WTC11 (cell line): Measurements from ENCODE around the gene TXNDC2. TPM values are rescaled to one million over a fixed set of nuclear protein-coding genes. Genes with fewer than 3 reads are reported as not detected.

Source experiments
- ATAC-seq: fragments of 200-7000 bp; cut with Tn5 transposase; 2 replicates; pipeline ENCODE4 v1.10.0; 2021; ENCODE audit warnings: mild to moderate bottlenecking, moderate library complexity
- CTCF ChIA-PET: fragments of 300-600 bp; sonication (Branson Sonifier 250); formaldehyde crosslinking; loops from one replicate; lab custom pipeline; 2021; ENCODE audit warnings: antibody characterized with exemption; lab: Charles Lee
- POLR2A ChIA-PET: fragments of 350-600 bp; sonication (Branson Sonifier 250); formaldehyde crosslinking; loops from one replicate; lab custom pipeline; 2021; ENCODE audit warnings: antibody characterized with exemption; lab: Charles Lee
- DNase-seq: peaks from one replicate; pipeline ENCODE4 v3.0.0; 2021; ENCODE audit warnings: low spot score
- H3K27ac Mint-ChIP-seq: 2 replicates; pipeline ENCODE4 v1.8.0; 2021; ENCODE audit warnings: mixed read lengths
- H3K27me3 Mint-ChIP-seq: 2 replicates; pipeline ENCODE4 v1.8.0; 2021; ENCODE audit warnings: low read depth, mild to moderate bottlenecking, moderate library complexity, mixed read lengths
- H3K36me3 Mint-ChIP-seq: 2 replicates; pipeline ENCODE4 v1.8.0; 2021; ENCODE audit warnings: mixed read lengths
- H3K4me1 Mint-ChIP-seq: 2 replicates; pipeline ENCODE4 v1.8.0; 2022; ENCODE audit warnings: mixed read lengths
- H3K4me3 Mint-ChIP-seq: 2 replicates; pipeline ENCODE4 v1.8.0; 2021; ENCODE audit warnings: mild to moderate bottlenecking, moderate library complexity, mixed read lengths
- H3K9me3 Mint-ChIP-seq: 2 replicates; pipeline ENCODE4 v1.8.0; 2021; ENCODE audit warnings: mixed read lengths
- ERG ChIP-seq: fragments of 250-450 bp; sonication (Bioruptor Pico); IDR thresholded peaks from 2 replicates; pipeline ENCODE4 v1.8.0; 2021; ENCODE audit warnings: mild to moderate bottlenecking
- ETV6 ChIP-seq: sonication (generic); formaldehyde crosslinking; IDR thresholded peaks from 2 replicates; pipeline ENCODE4 v1.8.1; 2022; ENCODE audit warnings: mild to moderate bottlenecking, missing genetic modification reagents
- FOXP1 ChIP-seq: sonication (generic); formaldehyde crosslinking; IDR thresholded peaks from 2 replicates; pipeline ENCODE4 v1.8.0; 2022; ENCODE audit warnings: missing genetic modification reagents, mild to moderate bottlenecking, moderate library complexity, borderline replicate concordance
- GABPB1 ChIP-seq: sonication (generic); formaldehyde crosslinking; IDR thresholded peaks from 2 replicates; pipeline ENCODE4 v1.8.1; 2023; ENCODE audit warnings: mild to moderate bottlenecking, missing genetic modification reagents
- GRHL2 ChIP-seq: fragments of 250-450 bp; sonication (Bioruptor Pico); IDR thresholded peaks from 2 replicates; pipeline ENCODE4 v1.8.0; 2022; ENCODE audit warnings: mild to moderate bottlenecking, moderate library complexity; ENCODE audit not compliant: insufficient replicate concordance, severe bottlenecking
- HMGA2 ChIP-seq: fragments of 250-450 bp; sonication (Bioruptor Pico); IDR thresholded peaks from 2 replicates; pipeline ENCODE4 v1.4.0; 2021; ENCODE audit warnings: mild to moderate bottlenecking, moderate library complexity
- IRF2 ChIP-seq: sonication (generic); formaldehyde crosslinking; IDR thresholded peaks from 2 replicates; pipeline ENCODE4 v1.8.0; 2022; ENCODE audit warnings: low read depth, missing genetic modification reagents, borderline replicate concordance
- JAZF1 ChIP-seq: fragments of 250-450 bp; sonication (Bioruptor Pico); IDR thresholded peaks from 2 replicates; pipeline ENCODE4 v1.9.0; 2021; ENCODE audit warnings: moderate library complexity, mild to moderate bottlenecking, inconsistent platforms
- NFE2L1 ChIP-seq: sonication (generic); formaldehyde crosslinking; IDR thresholded peaks from 2 replicates; pipeline ENCODE4 v1.8.1; 2023; ENCODE audit warnings: missing genetic modification reagents
- NR2C2 ChIP-seq: sonication (generic); formaldehyde crosslinking; IDR thresholded peaks from 2 replicates; pipeline ENCODE4 v1.8.0; 2022; ENCODE audit warnings: mild to moderate bottlenecking, missing genetic modification reagents
- NR3C1 ChIP-seq: sonication (generic); formaldehyde crosslinking; conservative IDR thresholded peaks from 2 replicates; pipeline ENCODE4 v1.8.1; 2023; ENCODE audit warnings: low read depth, mild to moderate bottlenecking, missing genetic modification reagents
- PRRX2 ChIP-seq: fragments of 250-450 bp; sonication (Bioruptor Pico); IDR thresholded peaks from 2 replicates; pipeline ENCODE4 v1.8.0; 2021; ENCODE audit warnings: mild to moderate bottlenecking
- SMAD4 ChIP-seq: sonication (generic); formaldehyde crosslinking; IDR thresholded peaks from 2 replicates; pipeline ENCODE4 v1.8.0; 2022; ENCODE audit warnings: mild to moderate bottlenecking, missing genetic modification reagents
- SP1 ChIP-seq: sonication (generic); formaldehyde crosslinking; conservative IDR thresholded peaks from 2 replicates; pipeline ENCODE4 v1.8.1; 2022; ENCODE audit warnings: missing genetic modification reagents
- TEAD1 ChIP-seq: sonication (generic); formaldehyde crosslinking; IDR thresholded peaks from 2 replicates; pipeline ENCODE4 v1.8.0; 2022; ENCODE audit warnings: mild to moderate bottlenecking, missing genetic modification reagents
- TP53 ChIP-seq: sonication (generic); formaldehyde crosslinking; IDR thresholded peaks from 2 replicates; pipeline ENCODE4 v1.8.1; 2023; ENCODE audit warnings: mild to moderate bottlenecking, missing genetic modification reagents
- ZBTB21 ChIP-seq: sonication (generic); formaldehyde crosslinking; IDR thresholded peaks from 2 replicates; pipeline ENCODE4 v1.8.1; 2023; ENCODE audit warnings: mild to moderate bottlenecking, missing genetic modification reagents, borderline replicate concordance
- ZNF121 ChIP-seq: sonication (generic); formaldehyde crosslinking; IDR thresholded peaks from 2 replicates; pipeline ENCODE4 v1.8.0; 2023; ENCODE audit warnings: missing genetic modification reagents
- ZNF232 ChIP-seq: sonication (generic); formaldehyde crosslinking; IDR thresholded peaks from 2 replicates; pipeline ENCODE4 v1.8.0; 2022; ENCODE audit warnings: mild to moderate bottlenecking, missing genetic modification reagents
- ZNF263 ChIP-seq: sonication (generic); formaldehyde crosslinking; IDR thresholded peaks from 2 replicates; pipeline ENCODE4 v1.8.1; 2022; ENCODE audit warnings: low read depth, mild to moderate bottlenecking, moderate library complexity, missing genetic modification reagents
- ZNF396 ChIP-seq: fragments of 250-450 bp; sonication (Bioruptor Pico); IDR thresholded peaks from 2 replicates; pipeline ENCODE4 v1.8.0; 2021; ENCODE audit warnings: mild to moderate bottlenecking, moderate library complexity, borderline replicate concordance
- ZNF425 ChIP-seq: fragments of 250-450 bp; sonication (Bioruptor Pico); conservative IDR thresholded peaks from 2 replicates; pipeline ENCODE4 v1.9.0; 2021; ENCODE audit warnings: mild to moderate bottlenecking
- ZNF671 ChIP-seq: fragments of 250-450 bp; sonication (Bioruptor Pico); IDR thresholded peaks from 2 replicates; pipeline ENCODE4 v1.8.0; 2021; ENCODE audit warnings: mild to moderate bottlenecking
- total RNA-seq: library from RNA; stranded (reverse); gene quantifications from 3 replicates; pipeline ENCODE4 v1.2.3, GENCODE V29; 2021
- TF ChIP-seq, protein P1 (sequence below): sonication (generic); formaldehyde crosslinking; IDR thresholded peaks from 2 replicates; pipeline ENCODE4 v1.8.0; 2023; ENCODE audit warnings: missing genetic modification reagents
- TF ChIP-seq, protein P2 (sequence below): sonication (generic); formaldehyde crosslinking; IDR thresholded peaks from 2 replicates; pipeline ENCODE4 v1.8.0; 2022; ENCODE audit warnings: mild to moderate bottlenecking, missing genetic modification reagents
- TF ChIP-seq, protein P3 (sequence below): fragments of 250-450 bp; sonication (Bioruptor Pico); IDR thresholded peaks from 2 replicates; pipeline ENCODE4 v1.9.0; 2021; ENCODE audit warnings: mild to moderate bottlenecking
- TF ChIP-seq, protein P4 (sequence below): sonication (generic); formaldehyde crosslinking; IDR thresholded peaks from 2 replicates; pipeline ENCODE4 v1.8.1; 2023; ENCODE audit warnings: mild to moderate bottlenecking, missing genetic modification reagents, moderate library complexity
- TF ChIP-seq, protein P5 (sequence below): sonication (generic); formaldehyde crosslinking; IDR thresholded peaks from 2 replicates; pipeline ENCODE4 v1.8.0; 2022; ENCODE audit warnings: missing genetic modification reagents

The TXNDC2 gene
- total RNA-seq, 1 experiment from 2014 or later: 0.26 TPM

DNA sequence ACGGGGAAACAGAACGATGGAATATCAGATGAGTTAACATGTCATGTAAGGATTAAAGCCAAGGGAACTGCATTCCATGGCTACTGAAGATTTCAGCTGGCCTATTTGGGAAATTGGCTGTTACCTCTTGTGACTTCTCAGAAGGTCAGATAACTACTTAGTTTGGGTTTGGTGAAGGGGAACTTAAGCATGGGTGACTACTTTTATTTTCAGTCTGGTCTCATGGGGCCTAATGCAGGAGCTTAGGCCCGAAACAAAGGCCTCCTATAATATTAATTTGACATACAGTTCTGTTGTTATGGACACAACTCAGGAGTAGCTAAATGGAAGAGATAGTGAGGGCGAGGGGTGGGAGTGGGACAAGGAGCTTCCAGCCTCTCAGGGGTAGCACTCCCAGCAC lies 44.0 kb upstream of the TXNDC2 start:
- Mint-ChIP-seq H3K27ac (0 out of 2 replicates have a peak overlapping the region, but pooled peaks have one; percentile 7), H3K36me3 (no peaks in the 10 kb centered on the region), H3K27me3 (no peaks in the 10 kb centered on the region; the same call in 1 of the 2 replicates), H3K4me1 (peaks cover 44% of the 10 kb centered on the region), H3K9me3 (no peaks in the 10 kb centered on the region), H3K4me3 (no peak overlapping the region)
- ChIA-PET POLR2A (no interaction called here), CTCF (no interaction called here)
- ATAC-seq (no peak), DNase-seq (no peak)
- TF ChIP-seq PRRX2 (CRISPR knock-in tag) (no peak), ZNF232 (CRISPR knock-in tag) (no peak), GRHL2 (CRISPR knock-in tag) (no peak), SP1 (no peak), ZNF121 (CRISPR knock-in tag) (no peak), ZNF396 (no peak), GABPB1 (CRISPR knock-in tag) (no peak), TEAD1 (no peak), NFE2L1 (CRISPR knock-in tag) (no peak), JAZF1 (CRISPR knock-in tag) (no peak), FOXP1 (CRISPR knock-in tag) (no peak), ZNF263 (CRISPR knock-in tag) (no peak), ZNF425 (CRISPR knock-in tag) (no peak), NR2C2 (no peak), NR3C1 (CRISPR knock-in tag) (no peak), ZBTB21 (no peak), IRF2 (CRISPR knock-in tag) (no peak)
- TF ChIP-seq, protein P1, sequence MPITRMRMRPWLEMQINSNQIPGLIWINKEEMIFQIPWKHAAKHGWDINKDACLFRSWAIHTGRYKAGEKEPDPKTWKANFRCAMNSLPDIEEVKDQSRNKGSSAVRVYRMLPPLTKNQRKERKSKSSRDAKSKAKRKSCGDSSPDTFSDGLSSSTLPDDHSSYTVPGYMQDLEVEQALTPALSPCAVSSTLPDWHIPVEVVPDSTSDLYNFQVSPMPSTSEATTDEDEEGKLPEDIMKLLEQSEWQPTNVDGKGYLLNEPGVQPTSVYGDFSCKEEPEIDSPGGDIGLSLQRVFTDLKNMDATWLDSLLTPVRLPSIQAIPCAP (CRISPR knock-in tag): no peak
- TF ChIP-seq, protein P2, sequence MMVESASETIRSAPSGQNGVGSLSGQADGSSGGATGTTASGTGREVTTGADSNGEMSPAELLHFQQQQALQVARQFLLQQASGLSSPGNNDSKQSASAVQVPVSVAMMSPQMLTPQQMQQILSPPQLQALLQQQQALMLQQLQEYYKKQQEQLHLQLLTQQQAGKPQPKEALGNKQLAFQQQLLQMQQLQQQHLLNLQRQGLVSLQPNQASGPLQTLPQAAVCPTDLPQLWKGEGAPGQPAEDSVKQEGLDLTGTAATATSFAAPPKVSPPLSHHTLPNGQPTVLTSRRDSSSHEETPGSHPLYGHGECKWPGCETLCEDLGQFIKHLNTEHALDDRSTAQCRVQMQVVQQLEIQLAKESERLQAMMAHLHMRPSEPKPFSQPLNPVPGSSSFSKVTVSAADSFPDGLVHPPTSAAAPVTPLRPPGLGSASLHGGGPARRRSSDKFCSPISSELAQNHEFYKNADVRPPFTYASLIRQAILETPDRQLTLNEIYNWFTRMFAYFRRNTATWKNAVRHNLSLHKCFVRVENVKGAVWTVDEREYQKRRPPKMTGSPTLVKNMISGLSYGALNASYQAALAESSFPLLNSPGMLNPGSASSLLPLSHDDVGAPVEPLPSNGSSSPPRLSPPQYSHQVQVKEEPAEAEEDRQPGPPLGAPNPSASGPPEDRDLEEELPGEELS: no peak
- TF ChIP-seq, protein P3, sequence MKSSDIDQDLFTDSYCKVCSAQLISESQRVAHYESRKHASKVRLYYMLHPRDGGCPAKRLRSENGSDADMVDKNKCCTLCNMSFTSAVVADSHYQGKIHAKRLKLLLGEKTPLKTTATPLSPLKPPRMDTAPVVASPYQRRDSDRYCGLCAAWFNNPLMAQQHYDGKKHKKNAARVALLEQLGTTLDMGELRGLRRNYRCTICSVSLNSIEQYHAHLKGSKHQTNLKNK (CRISPR knock-in tag): no peak

DNA sequence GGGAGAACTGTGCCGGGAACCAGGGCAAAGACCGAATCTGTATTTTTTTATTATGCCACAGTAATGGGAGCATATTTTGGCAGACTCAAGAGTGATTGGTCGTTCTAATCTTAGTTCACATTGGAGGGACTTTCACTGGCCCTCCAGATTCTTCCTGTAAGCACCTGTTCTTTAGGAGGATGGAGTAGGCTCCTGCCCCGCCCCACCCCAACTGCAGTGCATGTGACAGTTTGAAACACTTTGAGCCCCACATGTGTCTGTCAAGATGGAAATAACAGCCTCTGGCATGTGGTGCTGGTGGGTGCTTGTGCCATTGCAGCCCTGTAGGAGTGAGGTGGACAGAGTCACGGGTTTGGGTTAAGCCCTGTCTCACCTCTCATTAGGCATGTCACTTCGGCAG lies 43.3 kb upstream of the TXNDC2 start:
- Mint-ChIP-seq H3K9me3 (no peaks in the 10 kb centered on the region), H3K36me3 (no peaks in the 10 kb centered on the region), H3K4me3 (no peak overlapping the region), H3K27me3 (no peaks in the 10 kb centered on the region; the same call in 1 of the 2 replicates), H3K4me1 (peaks cover 43% of the 10 kb centered on the region), H3K27ac (no peak overlapping the region)
- CTCF ChIA-PET: no interaction called here
- POLR2A ChIA-PET: no interaction called here
- ATAC-seq: no peak
- no peak for DNase-seq
- TF ChIP-seq ZNF232 (CRISPR knock-in tag) (no peak), ZNF671 (CRISPR knock-in tag) (no peak), ETV6 (no peak), ZBTB21 (no peak), HMGA2 (CRISPR knock-in tag) (no peak), TP53 (CRISPR knock-in tag) (no peak), SMAD4 (CRISPR knock-in tag) (no peak), NR2C2 (no peak), SP1 (no peak), ERG (no peak)
- TF ChIP-seq, protein P4, sequence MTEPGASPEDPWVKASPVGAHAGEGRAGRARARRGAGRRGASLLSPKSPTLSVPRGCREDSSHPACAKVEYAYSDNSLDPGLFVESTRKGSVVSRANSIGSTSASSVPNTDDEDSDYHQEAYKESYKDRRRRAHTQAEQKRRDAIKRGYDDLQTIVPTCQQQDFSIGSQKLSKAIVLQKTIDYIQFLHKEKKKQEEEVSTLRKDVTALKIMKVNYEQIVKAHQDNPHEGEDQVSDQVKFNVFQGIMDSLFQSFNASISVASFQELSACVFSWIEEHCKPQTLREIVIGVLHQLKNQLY: no peak
- TF ChIP-seq, protein P5, sequence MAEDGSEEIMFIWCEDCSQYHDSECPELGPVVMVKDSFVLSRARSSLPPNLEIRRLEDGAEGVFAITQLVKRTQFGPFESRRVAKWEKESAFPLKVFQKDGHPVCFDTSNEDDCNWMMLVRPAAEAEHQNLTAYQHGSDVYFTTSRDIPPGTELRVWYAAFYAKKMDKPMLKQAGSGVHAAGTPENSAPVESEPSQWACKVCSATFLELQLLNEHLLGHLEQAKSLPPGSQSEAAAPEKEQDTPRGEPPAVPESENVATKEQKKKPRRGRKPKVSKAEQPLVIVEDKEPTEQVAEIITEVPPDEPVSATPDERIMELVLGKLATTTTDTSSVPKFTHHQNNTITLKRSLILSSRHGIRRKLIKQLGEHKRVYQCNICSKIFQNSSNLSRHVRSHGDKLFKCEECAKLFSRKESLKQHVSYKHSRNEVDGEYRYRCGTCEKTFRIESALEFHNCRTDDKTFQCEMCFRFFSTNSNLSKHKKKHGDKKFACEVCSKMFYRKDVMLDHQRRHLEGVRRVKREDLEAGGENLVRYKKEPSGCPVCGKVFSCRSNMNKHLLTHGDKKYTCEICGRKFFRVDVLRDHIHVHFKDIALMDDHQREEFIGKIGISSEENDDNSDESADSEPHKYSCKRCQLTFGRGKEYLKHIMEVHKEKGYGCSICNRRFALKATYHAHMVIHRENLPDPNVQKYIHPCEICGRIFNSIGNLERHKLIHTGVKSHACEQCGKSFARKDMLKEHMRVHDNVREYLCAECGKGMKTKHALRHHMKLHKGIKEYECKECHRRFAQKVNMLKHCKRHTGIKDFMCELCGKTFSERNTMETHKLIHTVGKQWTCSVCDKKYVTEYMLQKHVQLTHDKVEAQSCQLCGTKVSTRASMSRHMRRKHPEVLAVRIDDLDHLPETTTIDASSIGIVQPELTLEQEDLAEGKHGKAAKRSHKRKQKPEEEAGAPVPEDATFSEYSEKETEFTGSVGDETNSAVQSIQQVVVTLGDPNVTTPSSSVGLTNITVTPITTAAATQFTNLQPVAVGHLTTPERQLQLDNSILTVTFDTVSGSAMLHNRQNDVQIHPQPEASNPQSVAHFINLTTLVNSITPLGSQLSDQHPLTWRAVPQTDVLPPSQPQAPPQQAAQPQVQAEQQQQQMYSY (CRISPR knock-in tag): no peak
